Globus pallidus (tissue), 1 donor: ENCODE measurements around the gene HYDIN.
A peak's percentile ranks its signal among the peaks of the same experiment; 100 is the strongest.
"Not testable (repeated sequence)": the region's sequence is repeated elsewhere in the genome, so short reads cannot be mapped to it uniquely, and the experiment has no call there.

Experiments
- DNase-seq: peaks from one replicate; pipeline ENCODE4 v3.0.0-alpha.2; 2015; ENCODE audit warnings: low spot score

Gene HYDIN

DNA sequence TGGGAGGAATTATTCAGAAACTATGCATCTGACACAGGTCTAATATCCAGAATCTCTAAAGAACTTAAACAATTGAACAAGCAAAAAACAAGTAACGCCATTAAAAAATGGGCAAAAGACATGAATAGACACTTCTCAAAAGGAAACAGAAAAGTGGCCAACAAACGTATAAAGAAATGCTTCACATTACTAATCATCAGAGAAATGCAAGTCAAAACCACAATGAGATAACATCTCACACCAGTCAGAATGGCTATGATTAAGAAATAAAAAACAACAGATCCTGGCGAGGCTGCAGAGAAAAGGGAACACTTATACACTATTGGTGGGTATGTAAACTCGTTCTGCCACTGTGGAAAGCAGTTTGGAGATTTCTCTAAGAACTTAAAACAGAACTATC lies 379.2 kb downstream of the HYDIN start:
- not testable (repeated sequence) for DNase-seq

DNA sequence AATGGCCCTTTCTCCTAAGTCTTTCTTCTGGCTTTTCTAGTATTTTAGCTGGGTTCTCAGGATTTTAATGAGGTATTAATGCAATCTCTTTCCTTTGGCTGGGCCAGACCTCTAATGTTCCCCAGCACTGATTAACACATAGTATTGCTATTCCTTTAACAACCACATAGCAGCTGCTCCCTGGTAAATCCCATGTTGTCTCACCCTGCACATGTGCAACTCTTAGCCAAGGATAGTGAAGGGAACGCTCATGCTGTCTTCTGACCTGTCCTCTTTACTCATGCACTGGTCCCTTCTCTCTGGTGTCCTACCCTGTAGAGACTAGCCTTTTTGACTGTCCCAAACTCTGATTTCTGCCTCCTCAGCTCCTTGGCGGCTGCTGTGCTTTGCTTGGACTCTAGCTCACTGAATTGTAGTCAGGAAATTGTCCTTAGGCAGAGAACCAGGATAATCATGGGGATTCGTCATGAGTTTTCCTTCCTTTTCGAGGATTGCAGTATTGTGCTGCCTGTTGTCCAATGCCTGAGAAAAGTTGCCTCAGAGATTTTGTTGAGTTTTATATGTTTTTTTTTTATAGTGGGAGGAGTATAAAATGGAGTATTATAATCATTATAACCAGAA lies 406.9 kb downstream of the HYDIN start:
- not testable (repeated sequence) for DNase-seq

DNA sequence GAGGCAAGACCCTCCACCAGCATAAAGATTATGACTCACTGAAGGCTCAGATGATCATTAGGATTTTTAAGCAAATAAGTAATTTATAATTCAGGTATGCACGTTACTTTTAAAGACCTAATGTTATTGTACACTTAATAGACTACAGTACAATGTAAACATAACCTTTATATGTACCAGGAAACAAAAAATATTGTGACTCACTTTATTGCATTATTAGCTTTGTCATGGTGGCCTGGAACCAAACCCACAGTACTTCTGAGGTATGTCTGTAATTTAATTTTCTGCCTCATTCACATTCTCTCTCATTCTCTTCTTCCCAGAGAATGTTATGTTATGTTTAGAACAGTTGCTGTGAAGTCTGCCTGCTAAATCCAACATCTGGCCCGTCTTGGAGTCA lies 407.8 kb downstream of the HYDIN start:
- not testable (repeated sequence) for DNase-seq

DNA sequence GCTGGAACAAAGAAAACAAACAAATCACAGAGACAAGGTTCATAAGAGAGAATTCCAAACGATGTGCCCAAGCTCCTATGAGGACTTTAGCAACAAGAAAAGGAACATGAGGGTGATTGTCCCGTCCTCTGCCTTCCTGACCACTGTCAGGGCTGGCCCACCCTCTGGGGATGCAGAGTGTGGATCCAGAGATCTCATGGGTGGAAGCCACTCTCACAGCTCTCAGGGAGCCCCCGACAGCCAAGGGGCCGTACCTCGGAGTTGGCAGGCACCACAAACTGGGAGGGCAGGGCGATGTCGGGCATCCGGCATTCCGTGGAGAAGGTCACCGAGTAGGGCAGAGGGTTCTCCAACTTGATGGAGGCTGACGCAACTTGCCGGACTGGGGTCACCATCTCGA lies 412.4 kb downstream of the HYDIN start:
- DNase-seq, result not testable (repeated sequence)

DNA sequence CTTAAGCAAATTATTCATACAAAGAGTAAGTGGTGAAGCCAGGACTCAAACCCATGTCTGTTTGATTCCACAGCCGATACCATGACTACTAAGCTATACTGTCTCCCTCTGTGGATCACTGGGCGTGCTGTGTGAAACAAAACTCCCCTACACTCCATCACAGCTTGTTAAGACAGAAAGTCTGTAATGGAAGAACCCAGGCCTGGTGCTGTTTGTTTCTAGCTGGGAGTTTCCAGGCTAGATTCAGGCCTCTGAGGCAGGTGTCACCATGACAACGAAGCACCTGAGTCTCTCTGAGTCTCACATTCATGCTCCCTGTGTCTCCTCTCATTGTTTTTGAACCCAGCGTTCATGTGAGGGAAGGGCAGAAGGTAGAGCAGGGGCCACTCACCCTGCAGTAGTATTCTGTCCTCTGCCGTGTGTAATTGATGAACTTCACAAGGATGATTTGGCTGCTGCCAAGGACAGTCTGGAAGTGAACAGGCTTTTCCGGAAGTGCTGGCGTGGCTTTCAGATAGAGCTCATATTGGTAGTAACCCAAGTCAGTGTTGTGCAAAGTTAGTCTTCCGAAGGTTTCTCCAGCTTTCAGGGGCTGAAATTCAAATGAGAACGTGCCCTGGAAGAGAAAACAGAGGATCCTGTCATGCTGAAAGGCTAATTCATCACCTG lies 421.0 kb downstream of the HYDIN start:
- no peak for DNase-seq

DNA sequence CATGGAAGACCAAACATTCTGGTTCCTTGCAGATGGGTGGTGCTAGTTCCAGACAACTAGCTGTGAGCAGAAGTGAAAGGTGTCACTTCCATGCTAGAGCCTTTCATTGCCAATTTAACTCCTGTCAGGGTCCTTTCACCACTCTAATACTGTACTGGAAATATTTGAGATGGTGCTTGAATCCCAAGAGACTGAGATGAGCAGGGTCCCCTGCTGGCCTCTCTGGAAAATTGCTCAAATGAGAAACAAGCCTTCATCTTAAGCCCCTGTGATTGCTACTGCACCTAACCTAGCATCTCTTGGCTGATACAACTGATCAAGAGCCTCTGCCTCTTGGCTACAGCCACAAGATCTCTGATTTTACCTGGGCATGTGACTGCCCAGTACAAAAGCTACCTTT lies 422.2 kb downstream of the HYDIN start:
- no peak for DNase-seq

DNA sequence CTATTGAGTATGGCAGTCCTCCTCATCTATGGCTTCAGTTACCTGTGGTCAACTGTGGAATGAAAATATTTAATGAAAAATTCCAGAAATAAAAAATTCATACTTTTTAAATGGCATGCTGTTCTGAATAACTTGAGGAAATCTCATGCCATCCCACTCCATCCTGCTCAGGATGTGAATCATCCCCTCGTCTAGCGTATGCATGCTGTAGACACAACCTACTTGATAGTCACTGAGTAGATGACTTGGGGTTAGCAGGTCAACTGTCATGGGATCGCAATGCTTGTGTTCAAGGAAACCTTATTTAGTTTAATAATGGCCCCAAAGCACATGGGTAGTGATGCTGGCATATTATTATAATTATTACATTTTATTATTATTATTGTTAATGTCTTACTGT lies 424.7 kb downstream of the HYDIN start:
- DNase-seq, result no peak

DNA sequence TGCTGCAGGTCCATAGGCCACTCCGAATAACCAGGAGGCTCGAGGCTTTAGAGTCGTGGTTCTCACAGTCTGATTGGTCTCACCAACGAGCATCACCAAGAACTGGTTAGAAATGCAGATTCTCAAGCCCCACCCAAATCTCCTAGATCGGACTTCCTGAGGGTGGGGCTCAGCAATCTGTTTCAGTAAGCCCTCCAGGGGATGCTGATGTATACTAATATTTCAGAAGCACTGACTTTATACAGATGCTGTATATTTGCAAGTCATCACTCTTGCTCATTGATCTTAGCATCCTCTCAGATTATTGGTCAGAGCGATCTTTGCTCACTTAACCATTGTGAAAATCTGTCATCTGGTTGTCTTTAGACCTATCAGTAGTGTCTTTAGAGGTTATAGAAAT lies 425.1 kb downstream of the HYDIN start:
- DNase-seq, result no peak

DNA sequence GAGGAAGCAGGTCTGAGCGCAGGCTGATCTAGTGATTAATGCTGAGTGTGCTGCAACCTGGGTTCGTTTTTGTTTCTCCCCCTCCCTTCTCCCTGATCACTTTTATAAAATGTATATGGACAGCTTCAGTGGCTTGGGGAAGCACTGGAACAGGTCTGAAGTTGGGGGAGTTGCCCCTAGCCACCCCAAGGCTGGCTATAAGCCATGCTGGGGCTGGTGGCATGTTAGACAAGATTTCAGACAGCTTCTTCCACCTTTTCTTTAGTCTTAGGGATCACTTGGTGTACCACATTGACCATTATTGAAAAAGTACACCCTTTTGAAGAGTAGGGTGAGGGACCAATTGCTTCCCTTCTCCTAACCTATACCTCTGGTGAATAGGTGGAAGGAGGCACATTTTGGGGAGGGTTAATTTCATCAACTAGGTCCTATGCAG lies 425.8 kb downstream of the HYDIN start:
- DNase-seq, result no peak

DNA sequence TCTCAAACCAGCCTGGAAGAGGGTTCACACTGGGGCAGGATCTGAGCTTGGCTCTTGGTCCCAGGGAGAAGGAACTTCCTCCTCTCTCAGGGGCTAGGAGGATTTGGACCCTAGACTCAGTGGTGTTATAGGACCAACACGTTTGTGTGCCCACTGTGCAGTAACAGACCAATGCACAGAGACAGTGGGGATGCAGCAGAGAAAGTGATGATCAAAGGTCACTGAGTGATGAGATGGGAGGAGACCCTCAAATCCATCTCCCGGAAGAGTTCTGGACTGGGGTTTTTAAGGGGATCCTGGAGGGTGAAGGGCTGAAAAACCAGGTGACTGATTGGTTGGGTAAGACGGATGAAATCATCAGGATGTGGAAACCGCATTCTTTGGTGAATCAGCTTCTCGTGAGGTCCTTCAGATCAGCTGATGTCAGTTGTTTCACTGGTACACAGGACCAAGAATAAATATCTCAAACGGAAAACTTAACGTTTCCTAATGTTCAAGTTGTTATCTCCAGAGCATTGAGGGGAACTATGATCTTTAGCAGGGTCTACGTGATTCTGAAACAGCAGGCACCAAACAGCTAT lies 426.3 kb downstream of the HYDIN start:
- no peak for DNase-seq

DNA sequence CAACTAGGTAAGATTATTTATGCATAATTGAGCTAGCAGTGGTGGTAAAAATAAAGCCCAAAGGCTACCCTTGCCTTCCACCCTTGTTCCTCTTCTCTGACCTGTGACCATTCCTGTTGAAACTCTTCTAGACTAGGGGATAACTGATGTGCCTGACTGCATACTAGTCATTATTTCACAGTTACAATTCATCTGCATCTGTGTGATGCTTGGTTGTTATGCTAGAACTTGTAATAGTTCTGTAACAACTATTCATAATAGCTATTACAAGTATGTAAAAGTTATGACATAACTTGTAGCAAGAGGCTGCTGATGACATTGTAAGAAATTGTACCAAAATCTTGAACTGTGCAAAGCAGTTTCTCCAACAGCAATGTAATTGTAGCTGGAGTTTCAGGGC lies 427.2 kb downstream of the HYDIN start:
- no peak for DNase-seq

DNA sequence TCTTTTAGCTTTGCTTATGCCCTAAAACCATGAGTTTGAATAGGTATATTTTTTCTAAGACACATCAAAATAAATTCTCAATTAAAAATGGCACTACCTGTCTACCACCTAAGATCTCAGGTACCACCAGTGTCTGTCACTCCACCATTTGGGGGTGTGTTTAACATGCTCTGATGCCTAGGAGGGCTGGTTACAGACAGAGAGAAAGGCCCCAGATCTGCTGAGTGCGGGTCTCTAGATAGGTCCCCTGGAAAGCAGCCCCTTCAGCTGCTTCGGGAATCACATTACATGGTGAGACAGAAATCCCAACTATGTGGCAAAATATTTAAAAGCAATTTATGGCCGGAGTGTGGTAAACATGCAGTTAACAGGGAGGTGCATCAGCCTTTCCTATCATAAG lies 428.9 kb downstream of the HYDIN start:
- DNase-seq, result no peak

DNA sequence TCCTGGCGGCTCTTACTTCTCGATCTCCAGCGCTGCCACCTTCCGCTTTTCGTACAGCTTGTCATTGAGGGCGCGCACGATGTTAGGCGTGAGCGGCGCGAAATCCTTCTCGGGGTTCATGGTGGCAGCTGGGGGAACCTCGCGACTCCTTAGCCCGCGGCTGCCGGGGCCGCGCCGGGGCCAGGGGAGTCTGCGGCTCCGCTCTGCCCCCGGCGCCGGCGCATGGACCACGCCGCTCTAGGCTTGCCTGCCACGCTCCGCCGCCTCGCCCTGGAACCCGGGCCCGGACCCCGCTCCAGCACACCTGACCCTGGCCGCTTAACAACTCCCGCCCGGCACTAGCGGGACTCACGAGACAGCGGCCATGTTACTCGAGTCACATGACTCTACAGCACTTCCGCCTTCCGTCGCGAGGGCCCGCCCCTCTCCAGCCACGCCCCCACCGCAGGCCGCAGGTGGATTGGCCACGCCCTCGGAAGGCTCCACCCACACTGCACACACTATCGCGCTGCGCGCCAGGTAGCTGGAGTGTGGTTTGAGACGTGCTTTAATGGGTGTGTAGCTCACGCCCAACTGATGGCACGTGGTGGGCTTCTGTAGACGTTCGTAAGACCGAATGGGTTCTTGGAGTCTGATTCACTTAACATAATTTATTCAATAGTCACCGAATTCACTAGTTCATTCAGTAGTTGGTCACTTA lies 429.6 kb downstream of the HYDIN start, which contains the start of gene VAC14:
Gene VAC14, minus strand, starts transcription at position 378 of the 700 bp plus-strand sequence. Its CDS starts 258 bp downstream, at position 120.
- peak; percentile 83 for DNase-seq

DNA sequence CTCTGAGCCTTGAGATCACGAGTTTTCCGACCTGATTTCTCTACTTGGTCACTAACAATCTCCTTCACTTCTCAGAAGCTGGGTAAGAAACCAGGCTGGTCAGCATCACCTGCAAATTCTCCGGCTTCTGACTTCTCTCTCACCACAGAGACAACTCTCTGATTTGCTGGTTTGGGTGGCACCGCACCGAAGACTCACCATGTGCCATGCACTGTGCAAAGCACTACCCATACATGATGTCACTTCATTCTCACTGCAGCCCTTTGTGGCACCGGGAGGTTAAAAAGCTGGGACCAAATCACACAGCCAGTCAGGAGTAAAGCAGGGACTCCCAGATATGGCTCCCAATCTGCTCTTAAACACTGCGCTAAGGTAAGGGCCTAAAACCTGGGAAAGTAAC lies 430.2 kb downstream of the HYDIN start:
- no peak for DNase-seq

DNA sequence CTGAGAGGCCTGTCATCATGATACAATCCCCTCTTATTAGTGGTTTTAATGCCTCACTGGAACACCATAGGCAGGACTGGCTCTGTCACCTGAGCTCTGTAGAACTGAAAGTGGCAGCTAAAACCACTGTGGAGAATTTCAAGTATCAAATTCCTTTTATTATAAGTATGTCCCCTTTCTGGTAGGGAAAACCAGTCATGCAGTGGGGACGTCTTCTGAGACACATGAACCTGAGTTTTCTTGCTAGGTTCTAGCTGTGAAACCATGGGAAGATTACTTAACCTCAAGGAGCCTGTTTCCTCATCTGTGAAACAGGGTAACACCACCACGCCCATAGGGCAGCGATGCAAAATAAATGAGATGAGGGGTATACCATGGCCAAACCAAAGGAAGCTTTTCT lies 434.2 kb downstream of the HYDIN start:
- DNase-seq, result no peak

DNA sequence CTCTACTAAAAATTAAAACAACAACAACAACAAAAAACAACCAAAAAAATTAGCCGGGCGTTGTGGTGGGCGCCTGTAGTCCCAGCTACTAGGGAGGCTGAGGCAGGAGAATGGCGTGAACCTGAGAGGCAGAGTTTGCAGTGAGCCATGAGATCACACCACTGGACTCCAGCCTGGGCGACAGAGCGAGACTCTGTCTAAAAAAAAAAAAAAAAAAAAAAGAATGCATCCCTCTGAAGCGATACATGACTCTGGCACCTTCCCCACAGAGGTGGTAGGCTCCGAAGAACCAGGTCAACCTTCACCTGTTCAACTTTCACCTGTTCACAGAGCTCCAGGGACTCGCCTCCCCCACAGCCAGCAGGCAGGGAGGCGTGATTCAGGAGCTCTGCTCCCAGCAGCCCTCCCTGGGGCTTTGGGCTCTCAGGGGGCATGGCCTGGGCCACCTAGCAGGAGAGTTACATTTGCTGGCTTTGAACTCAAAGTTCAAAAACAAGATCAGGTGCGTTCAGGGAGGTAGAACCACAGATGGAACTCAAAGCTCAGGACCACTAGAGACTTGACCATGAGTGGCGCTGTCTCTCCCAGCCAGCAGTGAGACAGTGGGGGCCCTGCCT lies 435.1 kb downstream of the HYDIN start:
- no peak for DNase-seq

DNA sequence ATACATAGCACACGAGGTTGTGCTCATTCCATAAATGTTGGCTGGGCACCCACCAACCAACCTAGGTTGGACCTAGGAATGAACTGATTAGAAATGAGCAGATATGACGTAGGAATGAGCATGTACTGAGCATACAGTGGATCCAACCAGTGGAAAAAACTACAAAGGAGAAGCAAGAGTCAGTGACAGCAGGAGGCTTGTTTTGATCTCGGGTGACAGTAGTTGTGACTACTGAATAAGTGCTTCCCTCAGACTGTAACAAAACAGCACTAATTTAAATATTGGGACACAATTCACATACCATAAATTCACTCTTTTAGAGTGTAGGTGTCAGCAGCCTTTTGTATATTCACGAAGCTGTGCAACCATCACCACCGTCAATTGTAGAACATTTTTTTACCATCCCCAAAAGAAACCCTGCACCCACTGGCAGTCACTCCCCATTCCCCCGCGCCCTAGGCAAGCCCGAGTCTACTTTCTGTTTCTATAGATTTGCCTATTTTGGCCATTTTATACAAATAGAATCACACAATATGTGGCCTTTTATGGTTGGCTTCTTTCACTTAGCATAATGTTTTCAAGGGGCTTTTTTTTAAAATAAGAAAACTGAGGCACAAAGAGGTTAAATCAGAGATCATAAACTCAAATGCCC lies 436.5 kb downstream of the HYDIN start:
- no peak for DNase-seq

DNA sequence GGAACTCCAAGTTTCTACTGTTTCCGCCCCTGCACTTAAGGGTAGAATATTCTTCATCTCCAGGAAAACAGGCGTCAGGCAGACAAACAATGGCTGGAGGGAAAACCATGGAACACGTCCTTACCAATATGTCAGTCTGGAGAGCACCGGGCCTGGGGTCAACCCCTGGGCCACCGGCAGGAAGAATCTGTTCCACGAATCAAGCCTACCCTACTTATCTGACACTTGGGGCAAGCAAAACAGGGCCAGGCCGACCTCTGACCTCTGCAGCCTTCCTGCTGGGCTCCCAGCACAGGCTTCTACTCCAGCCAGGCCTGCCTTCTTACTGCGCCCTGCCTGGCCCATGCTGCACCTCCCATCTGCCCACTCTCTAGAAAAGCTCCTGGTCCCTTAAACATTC lies 439.7 kb downstream of the HYDIN start:
- DNase-seq, result no peak

DNA sequence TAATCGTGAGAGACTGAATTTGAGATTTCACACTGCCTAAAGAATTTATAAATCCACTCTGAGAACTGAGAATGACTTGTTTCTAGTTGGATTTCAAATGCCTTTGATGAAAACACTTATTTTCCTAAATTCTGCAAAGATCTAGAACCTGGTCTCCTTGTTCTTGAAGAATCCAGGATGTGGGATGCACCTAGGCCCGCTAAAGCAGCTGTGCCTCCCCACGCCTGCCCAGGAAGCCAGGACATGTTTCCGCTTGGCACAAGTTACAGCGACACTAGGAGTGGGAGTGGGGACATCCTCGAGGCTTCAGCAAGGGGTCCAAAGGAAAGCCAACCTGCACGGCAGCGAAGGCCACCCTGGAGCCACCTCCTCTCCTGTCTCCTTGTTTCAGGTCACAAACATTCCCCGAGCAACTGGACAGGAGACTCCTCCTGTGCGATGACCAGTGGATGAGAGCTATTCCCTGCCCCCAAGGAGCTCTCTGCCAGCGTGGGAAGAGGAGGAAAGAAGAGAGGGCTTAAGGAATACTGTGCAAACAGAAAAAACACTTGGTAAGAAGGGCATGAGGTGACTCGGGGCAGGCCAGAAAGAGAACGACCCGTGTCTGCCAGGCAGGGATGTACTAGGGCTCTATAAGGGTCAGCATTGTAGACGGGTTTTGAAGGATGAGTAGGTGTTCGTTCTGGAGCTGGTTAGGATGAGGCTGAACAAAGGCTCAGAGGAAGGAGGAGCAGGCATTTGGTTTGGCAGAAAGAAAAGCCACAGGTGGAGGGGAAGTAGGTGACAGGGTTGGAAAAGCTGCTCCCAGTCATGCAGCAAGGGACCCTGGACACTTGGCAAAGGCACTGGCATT lies 440.7 kb downstream of the HYDIN start:
- DNase-seq, result no peak

DNA sequence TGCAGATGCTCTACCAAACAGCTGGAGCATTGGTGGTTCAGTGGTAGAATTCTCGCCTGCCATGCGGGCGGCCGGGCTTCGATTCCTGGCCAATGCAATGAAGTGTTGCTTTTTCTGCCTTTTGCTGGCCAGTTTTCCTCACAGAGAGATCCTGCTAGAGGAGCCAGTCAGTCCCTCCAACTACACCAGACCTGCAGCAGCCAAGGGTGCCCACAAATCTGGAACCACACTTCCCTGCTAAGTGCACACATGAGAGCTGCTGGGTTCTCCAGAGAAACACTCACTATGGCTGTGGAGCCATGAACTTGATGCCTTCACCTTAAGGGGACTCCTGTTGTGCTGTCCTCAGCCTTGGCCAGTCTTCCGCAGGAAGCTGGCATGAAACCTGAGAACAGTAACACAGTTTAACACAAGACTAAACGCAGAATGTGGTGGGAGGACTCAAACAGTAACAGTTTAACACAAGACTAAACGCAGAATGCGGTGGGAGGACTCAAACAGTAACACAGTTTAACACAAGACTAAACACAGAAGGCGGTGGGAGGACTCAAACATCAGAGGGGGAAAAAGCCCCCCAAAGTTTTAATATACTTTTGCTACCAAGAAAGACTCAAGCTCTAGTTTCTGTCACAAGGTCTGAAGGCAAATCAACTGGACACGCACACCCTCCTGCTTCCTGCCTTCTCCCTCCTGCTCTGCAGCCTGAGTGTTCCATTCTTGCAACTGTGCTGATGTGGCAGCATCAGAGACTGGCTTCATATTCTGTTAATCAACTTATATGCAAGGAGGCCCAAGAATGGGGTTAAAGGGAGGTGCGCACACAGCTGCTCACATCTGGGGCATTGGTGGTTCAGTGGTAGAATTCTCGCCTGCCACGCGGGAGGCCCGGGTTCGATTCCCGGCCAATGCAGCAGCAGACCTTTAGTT lies 441.6 kb downstream of the HYDIN start:
- no peak for DNase-seq
